ENCODE results near the gene OSGIN1. TPM values are rescaled to one million over a fixed set of nuclear protein-coding genes. Genes with fewer than 3 reads are reported as not detected.

The OSGIN1 gene
- total and polyA plus RNA-seq, 12 donors, result 3.2 to 14.5 (median 5.5) TPM

GRCh38 chr16:83924686-83925085 is 28.4 kb upstream of the OSGIN1 start:
- TF ChIP-seq, protein P1, sequence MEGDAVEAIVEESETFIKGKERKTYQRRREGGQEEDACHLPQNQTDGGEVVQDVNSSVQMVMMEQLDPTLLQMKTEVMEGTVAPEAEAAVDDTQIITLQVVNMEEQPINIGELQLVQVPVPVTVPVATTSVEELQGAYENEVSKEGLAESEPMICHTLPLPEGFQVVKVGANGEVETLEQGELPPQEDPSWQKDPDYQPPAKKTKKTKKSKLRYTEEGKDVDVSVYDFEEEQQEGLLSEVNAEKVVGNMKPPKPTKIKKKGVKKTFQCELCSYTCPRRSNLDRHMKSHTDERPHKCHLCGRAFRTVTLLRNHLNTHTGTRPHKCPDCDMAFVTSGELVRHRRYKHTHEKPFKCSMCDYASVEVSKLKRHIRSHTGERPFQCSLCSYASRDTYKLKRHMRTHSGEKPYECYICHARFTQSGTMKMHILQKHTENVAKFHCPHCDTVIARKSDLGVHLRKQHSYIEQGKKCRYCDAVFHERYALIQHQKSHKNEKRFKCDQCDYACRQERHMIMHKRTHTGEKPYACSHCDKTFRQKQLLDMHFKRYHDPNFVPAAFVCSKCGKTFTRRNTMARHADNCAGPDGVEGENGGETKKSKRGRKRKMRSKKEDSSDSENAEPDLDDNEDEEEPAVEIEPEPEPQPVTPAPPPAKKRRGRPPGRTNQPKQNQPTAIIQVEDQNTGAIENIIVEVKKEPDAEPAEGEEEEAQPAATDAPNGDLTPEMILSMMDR (IDR thresholded peaks at IDR 0.05), result no peak
- H3K4me1 ChIP-seq, result peaks cover 0 to 18% (median 12%) of the 10 kb centered on the region in 9 donors
- no peak for DNase-seq
- no peak overlapping the region for H3K4me3 ChIP-seq
- ATAC-seq, result no peak
- intact Hi-C loops (cut with DNase I), result loop anchor here in 2 of 10 donors (10.0 kb wide), 1 partner anchor 100 kb away; no protein-coding TSS in a partner anchor
- no peaks in the 10 kb centered on the region for H3K27me3 ChIP-seq
- WGBS, 2 donors, result 88 to 90% methylated on average over 13 of the region's 13 CpGs
- peaks cover 0 to 53% (median 4%) of the 10 kb centered on the region in 9 donors for H3K36me3 ChIP-seq
- H3K27ac ChIP-seq, result no peak overlapping the region
- H3K9me3 ChIP-seq, result no peaks in the 10 kb centered on the region

GRCh38 chr16:83925095-83925905 is 27.7 kb upstream of the OSGIN1 start:
- H3K27me3 ChIP-seq, result no peaks in the 10 kb centered on the region
- ATAC-seq (peak in 1 of 8 donors; percentile 5), DNase-seq (no peak)
- H3K9me3 ChIP-seq, result no peaks in the 10 kb centered on the region
- no peak overlapping the region for H3K4me3 ChIP-seq
- 88 to 90% methylated on average over 12 of the region's 12 CpGs for WGBS, 2 donors
- no peak overlapping the region for H3K27ac ChIP-seq
- H3K4me1 ChIP-seq, result peaks cover 0 to 24% (median 15%) of the 10 kb centered on the region in 9 donors
- peaks cover 0 to 47% (median 0%) of the 10 kb centered on the region in 9 donors for H3K36me3 ChIP-seq
- intact Hi-C loops (cut with DNase I), result loop anchor here in 2 of 10 donors (10.0 kb wide), 1 partner anchor 100 kb away; no protein-coding TSS in a partner anchor
- TF ChIP-seq, protein P1 (IDR thresholded peaks at IDR 0.05), result no peak

DNA sequence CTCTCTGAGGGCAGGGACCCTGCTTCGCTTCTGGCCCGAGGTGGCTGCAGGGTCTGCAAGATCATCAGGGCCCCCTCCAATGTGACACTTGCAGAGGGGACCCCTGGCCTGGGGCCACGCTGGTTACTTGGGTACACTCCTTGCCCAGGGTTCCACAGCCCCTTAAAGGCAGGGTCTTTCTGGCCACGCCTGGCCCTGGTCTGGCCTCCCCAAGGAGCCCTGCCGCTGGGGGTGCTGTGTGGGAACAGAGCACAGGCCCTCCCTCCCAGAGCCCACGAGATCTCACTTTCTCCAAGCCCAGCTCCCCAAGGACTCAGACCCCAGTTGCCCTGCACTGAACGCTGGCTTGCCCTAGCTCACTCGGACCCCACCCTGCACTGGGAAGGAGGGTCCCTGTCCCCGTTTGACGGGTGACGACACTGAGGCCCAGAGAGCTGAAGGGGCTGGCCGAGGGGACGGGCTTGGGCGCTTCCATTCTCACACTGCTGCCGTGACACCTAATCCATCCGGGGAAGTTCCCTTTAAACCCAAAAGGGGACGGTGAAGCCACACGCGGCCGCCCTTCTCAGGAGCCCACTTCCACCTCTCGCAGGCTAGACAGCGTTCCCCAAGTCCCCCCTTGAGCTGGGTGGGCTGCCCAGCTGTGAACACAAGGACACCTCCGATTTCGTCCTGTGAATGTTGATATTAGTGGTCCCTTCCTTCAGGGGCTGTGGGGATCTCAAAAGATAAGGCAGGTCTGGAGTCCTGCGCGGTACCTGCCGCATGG is 26.9 kb upstream of the OSGIN1 start:
- Histone ChIP-seq H3K4me3 (no peak overlapping the region), H3K4me1 (peaks cover 0 to 32% (median 17%) of the 10 kb centered on the region in 9 donors), H3K9me3 (no peaks in the 10 kb centered on the region), H3K27me3 (no peaks in the 10 kb centered on the region), H3K36me3 (peaks cover 0 to 44% (median 0%) of the 10 kb centered on the region in 9 donors), H3K27ac (no peak overlapping the region)
- intact Hi-C loops (cut with DNase I), result loop anchor here in 2 of 10 donors (2.0 to 10.0 kb wide), 2 partner anchors 27 to 101 kb away; partner anchors contain the start of gene OSGIN1 (in 1 of the 2)
- TF ChIP-seq, protein P1 (IDR thresholded peaks at IDR 0.05), result no peak
- DNase-seq (no peak), ATAC-seq (peak in 4 of 8 donors; percentile 2 to 12 (median 4))
- WGBS, 2 donors, result 54 to 63% methylated on average over 27 of the region's 27 CpGs

Measured in heart right ventricle (tissue), 16 donors.